GM19438 (cell line): ENCODE results near the gene STRAP.
"Not testable (repeated sequence)": the region's sequence is repeated elsewhere in the genome, so short reads cannot be mapped to it uniquely, and the experiment has no call there.

Experiments used
- ATAC-seq: cut with Tn5 transposase; IDR thresholded peaks from one replicate; pipeline ENCODE4 v1.9.1; 2021; ENCODE audit warnings: low read depth; ENCODE audit not compliant: unreplicated experiment

The STRAP gene

GRCh38 chr12:15863984-15864383, 18.2 kb upstream of the STRAP start:
- ATAC-seq: peak; percentile 84

DNA sequence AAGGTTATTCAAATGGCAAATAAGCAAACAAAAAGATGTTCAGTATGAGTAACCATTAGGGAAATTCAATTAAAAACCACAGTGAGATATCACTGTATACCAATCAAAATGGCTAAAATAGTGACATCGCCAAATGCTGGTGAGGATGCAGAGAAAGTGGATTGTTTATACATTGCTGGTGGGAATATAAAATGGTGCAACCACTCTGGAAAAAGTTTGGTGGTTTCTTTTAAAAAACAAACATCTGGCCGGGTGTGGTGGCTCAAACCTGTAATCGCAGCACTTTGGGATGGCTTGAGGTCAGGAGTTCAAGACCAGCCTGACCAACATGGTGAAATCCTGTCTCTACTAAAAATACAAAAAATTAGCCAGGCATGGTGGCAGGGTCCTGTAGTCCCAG, 14.0 kb upstream of the STRAP start:
- ATAC-seq: no peak

DNA sequence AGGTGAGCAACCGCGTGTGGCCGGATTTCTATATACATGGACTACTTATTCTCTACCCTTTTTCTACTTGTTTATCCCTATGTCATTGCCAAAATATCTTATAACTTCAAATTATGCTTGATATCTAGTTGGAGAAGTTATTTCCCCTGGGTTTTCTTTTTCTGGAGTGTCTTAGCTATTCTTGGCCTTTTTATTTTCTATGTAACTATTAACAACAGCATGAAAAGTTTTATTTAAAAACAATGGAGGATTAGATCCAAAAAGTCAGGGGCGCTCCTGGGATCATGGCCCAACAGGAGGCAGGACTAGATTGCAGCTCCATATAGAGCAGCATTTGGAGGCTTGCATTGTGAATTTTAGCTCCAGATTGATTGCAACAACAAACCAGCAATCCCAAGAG, 8.6 kb upstream of the STRAP start:
- ATAC-seq: no peak

DNA sequence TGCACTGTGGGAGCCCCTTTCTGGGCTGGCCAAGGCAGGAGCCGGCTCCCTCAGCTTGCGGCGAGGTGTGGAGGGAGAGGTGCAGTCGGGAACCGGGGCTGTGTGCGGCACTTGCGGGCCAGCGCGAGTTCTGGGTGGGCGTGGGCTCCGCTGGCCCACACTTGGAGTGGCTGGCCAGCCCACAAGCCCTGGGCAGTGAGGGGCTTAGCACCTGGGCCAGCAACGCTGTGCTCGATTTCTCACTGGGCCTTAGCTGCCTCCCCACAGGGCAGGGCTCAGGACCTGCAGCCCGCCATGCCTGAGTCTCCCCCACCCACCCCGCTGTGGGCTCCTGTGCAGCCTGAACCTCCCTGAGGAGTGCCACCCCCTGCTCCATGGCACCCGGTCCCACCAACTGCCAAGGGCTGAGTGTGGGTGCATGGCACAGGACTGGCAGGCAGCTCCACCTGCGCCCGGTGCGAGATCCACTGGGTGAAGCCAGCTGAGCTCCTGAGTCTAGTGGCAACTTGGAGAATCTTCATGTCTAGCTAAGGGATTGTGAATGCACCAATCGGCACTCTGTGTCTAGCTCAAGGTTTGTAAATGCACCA, 7.5 kb upstream of the STRAP start:
- ATAC-seq: not testable (repeated sequence)

GRCh38 chr12:15875863-15876262, 6.3 kb upstream of the STRAP start:
- ATAC-seq: no peak

- ATAC-seq: no peak
These were observed 2.8 kb upstream of the STRAP start for GRCh38 chr12:15879413-15879812.

DNA sequence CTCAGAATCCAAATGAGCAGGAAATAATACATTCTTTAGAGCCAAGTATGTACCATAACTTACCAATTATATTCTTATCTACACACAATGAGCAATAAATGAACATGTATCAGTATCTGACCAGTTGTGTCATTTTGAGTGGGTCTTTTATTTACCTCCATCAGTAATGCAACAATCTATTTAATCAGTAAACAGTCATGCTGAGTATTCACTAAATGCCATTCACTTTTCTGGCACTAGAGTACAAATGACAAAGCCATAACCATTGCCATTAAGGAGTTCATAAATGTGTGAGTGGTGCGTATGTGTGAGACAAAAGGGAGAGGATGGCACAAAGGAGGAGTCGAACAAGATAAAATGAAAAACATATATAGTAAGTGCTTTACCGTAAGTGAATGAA, 1.5 kb upstream of the STRAP start:
- no peak for ATAC-seq

DNA sequence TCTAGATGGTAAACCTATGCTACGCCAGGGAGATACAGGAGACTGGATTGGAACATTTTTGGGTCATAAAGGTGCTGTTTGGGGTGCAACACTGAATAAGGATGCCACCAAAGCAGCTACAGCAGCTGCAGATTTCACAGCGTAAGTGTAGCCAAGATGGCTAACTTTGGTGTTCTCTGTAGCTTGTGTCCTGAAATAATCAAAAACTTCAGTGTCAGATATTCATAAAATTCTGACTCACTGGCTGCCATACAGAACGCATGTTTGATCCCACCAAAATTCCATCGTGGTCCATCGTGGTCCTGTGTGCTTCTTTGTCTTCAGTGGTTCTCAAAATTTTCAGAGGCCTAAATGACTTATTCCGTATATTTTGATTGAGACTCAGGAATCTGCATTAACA, 1.3 kb downstream of the STRAP start:
- ATAC-seq: no peak

- no peak for ATAC-seq
These were observed 4.3 kb downstream of the STRAP start for GRCh38 chr12:15886372-15887042.

DNA sequence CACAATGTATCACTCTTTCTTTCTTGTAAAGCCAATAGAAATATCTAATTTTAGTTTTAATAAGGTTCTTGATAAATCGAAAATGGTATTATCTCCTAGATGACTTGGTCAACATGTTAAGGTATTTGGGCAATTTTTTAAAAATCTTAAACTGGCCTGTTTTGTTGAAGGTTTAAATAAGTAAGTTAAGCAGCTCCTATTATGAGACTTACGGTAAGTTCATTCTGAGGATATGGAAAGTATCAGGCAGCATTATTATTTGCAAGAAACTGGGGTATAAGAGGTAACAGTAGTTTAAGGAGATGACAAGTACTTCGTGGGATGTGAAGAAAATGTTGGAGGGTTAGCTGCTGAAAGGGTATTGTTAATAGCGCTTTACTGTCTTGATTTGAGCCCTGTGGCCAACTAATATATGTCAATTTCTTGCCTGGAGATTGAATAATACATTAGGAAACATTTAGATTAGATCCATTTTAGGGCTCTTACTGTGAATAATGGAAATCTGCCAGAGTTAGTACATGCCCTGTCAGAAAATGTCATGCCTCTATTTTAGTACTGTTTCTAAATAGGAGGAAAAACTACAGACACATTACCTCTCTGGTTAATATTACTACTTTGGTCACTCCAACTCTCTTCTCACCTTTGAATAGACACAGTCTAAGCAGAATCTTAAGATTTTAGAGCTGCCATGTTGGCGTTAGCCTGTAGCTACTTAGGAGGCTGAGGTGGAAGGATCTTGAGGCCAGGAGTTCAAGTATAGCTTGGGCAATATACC, 5.0 kb downstream of the STRAP start:
- no peak for ATAC-seq

DNA sequence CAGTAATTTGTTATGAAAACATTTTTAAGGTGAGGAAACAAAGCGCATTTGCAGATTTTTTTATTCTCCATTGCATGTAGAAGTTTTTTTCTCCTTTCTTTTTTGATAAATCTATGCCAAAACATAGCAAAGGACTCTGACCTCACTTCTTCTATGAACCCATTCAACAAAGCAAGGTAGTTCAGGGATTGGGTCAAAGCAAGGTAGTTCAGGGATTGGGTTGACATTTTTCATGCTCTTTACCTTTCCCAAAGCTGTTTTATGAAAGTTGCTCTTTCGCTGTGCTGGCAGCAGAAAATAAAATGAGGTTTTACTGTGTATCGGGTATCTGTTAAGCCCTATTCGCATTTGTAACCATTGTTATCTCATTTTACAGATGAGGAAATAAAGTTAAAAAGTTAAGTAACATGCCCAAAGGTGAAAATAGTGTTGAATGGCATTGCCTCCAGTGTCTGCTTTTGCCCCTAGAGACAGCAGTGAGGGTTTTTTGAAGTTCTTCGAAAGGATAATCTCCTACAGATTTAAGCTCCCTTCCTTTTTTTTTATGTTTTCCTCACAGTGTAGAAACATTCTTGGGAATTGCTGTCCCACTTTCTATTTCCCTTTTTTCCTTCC, 10.6 kb downstream of the STRAP start:
- no peak for ATAC-seq

DNA sequence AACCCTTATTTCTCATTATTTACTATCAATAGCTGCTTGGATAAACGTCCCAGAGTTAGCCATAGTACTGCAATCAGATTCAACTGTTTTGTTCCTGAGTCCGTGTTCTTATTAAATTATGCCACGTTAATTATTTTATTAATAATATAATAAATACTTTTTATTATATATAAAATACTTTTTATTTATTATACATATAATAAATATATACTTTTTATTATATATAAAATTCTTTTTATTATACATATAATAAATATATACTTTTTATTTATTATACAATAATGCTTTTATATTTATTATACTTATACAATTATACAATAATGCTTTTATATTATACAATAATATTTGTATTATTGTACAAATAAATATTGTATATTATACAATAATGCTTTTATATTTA, 11.1 kb downstream of the STRAP start:
- ATAC-seq: no peak

- ATAC-seq: no peak
These were observed 14.7 kb downstream of the STRAP start for GRCh38 chr12:15896867-15897266.

GRCh38 chr12:15897433-15897832, 15.2 kb downstream of the STRAP start:
- no peak for ATAC-seq

DNA sequence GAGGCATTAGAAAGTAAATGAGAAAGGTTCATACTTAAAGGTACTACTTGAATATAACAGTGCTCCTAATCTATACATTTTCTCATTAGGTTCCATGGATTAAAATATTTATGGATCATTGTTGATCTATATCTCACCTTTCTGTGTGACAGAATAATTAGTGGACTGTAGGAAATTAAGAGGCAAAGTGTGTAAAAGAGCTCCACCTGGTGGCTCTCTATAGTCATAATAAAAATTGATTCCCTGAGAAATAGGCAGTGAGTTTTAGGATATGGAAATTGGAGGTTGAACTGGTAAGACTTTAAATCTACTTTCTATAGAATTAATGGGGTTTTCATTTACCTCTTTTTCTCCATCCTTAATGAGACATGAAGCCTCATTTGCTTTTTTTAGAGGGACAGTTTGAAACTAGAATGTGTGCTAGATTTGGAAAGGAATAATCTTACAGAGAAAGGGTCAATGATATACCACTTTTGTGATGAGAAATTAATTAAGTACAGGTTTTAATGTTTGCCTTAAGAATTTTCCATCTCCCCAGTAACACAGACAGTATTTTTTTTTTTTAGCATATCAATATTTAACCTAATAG, 17.2 kb downstream of the STRAP start:
- no peak for ATAC-seq

GRCh38 chr12:15904378-15904920, 22.3 kb downstream of the STRAP start:
- ATAC-seq: no peak

DNA sequence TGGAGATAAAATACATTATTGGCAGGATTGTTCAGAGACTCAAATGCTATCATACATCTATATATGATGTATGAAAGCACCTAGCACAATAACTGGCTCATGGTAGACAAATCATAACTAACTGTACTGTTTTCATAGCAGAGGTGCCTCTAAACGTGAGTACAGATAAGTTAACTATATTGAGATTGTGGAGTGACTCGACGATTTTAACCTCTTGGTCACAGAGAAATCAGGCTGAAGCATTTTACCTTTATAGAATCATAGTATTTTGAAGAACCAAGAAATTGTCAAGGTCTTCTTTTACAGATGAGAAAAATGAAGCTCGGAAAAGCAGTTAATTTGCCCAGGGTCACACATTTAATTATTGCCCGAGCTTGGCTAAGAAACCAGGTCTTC, 28.3 kb downstream of the STRAP start:
- no peak for ATAC-seq

GRCh38 chr12:15910864-15911721, 28.9 kb downstream of the STRAP start, which contains the start of gene DERA:
Gene DERA, plus strand, starts transcription at chr12:15911332. Its CDS starts 52 bp downstream, at chr12:15911384.
- ATAC-seq: peak; percentile 93

- ATAC-seq: not testable (repeated sequence)
These were observed 29.7 kb downstream of the STRAP start for GRCh38 chr12:15911931-15912330.

- ATAC-seq: not testable (repeated sequence)
These were observed 31.9 kb downstream of the STRAP start for GRCh38 chr12:15914131-15914530.
